ENCODE results near the gene TCEA3. TPM values are rescaled to one million over a fixed set of nuclear protein-coding genes. Genes with fewer than 3 reads are reported as not detected.

The TCEA3 gene
- total RNA-seq, 2 donors from 2014 or later, result 65.2 to 115 TPM

DNA sequence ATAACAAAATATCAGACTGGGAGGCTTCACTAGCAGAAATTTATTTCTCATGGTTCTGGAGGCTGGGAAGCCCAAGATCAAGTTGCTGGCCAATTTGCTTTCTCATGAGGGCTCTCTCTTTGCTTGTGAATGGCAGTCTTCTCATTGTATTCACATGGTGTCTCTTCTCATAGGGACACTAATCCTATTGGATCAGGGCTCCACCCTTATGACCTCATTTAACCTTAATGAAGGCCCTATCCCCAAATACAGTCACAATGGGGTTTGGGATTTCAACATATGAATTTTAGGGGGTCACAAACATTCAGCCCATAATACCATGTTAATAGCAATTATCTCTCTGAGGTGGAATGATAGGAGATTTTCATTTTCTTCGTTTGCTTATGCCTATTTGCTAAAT, 25.3 kb downstream of the TCEA3 start:
- Histone ChIP-seq H3K27me3 (replicated peaks; ENCODE audit: insufficient read depth) (no peaks in the 10 kb centered on the region), H3K27ac (no peak overlapping the region), H3K9me3 (no peaks in the 10 kb centered on the region), H3K4me1 (replicated peaks) (peaks cover 17% of the 10 kb centered on the region), H3K4me3 (no peak overlapping the region), H3K36me3 (no peaks in the 10 kb centered on the region)
- 94% methylated on average over 1 of the region's 1 CpG for WGBS
- DNase-seq (ENCODE audit: low spot score), result no peak
- intact Hi-C loops (cut with DNase I), result no loop called here
- no peak for TF ChIP-seq POLR2AphosphoS5 (IDR thresholded peaks at IDR 0.05)
- TF ChIP-seq CTCF (IDR thresholded peaks at IDR 0.05), result no peak
- TF ChIP-seq POLR2A (IDR thresholded peaks at IDR 0.05), result no peak

GRCh38 chr1:23397908-23398307, 26.6 kb downstream of the TCEA3 start:
- H3K4me1 ChIP-seq (replicated peaks), result peaks cover 4% of the 10 kb centered on the region
- no peaks in the 10 kb centered on the region for H3K36me3 ChIP-seq
- WGBS, result 97% methylated on average over 7 of the region's 7 CpGs
- no peak for DNase-seq (ENCODE audit: low spot score)
- H3K4me3 ChIP-seq, result no peak overlapping the region
- H3K9me3 ChIP-seq, result no peaks in the 10 kb centered on the region
- H3K27ac ChIP-seq, result no peak overlapping the region
- no peak for TF ChIP-seq POLR2A (IDR thresholded peaks at IDR 0.05)
- TF ChIP-seq POLR2AphosphoS5 (IDR thresholded peaks at IDR 0.05), result no peak
- no peak for TF ChIP-seq CTCF (IDR thresholded peaks at IDR 0.05)
- no peaks in the 10 kb centered on the region for H3K27me3 ChIP-seq (replicated peaks; ENCODE audit: insufficient read depth)
- intact Hi-C loops (cut with DNase I), result no loop called here

DNA sequence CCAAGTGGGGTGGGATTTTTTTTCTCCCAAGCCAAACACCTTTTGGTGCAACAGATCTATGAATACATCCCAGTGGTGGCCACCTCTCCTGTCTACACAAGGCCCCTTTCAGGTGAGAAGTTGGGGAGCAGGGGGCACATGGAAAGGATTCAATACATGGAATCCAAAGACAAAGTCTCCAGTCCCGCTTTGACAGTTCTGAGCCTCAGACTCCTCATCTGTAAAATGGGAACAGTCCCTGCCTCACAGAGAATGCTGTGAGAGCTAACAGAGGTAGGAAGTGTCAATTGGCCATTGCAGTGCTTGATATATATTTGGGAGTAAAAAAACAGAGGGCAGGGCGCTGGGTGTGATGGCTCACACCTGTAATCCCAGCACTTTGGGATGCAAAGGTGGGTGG, 28.2 kb downstream of the TCEA3 start:
- Histone ChIP-seq H3K27ac (no peak overlapping the region), H3K4me3 (no peak overlapping the region), H3K9me3 (no peaks in the 10 kb centered on the region), H3K4me1 (replicated peaks) (peaks cover 3% of the 10 kb centered on the region), H3K36me3 (no peaks in the 10 kb centered on the region), H3K27me3 (replicated peaks; ENCODE audit: insufficient read depth) (no peaks in the 10 kb centered on the region)
- intact Hi-C loops (cut with DNase I), result no loop called here
- TF ChIP-seq POLR2A (IDR thresholded peaks at IDR 0.05) (no peak), POLR2AphosphoS5 (IDR thresholded peaks at IDR 0.05) (no peak), CTCF (IDR thresholded peaks at IDR 0.05) (no peak)
- DNase-seq (ENCODE audit: low spot score), result no peak
- WGBS, result 100% methylated on average over 2 of the region's 2 CpGs

DNA sequence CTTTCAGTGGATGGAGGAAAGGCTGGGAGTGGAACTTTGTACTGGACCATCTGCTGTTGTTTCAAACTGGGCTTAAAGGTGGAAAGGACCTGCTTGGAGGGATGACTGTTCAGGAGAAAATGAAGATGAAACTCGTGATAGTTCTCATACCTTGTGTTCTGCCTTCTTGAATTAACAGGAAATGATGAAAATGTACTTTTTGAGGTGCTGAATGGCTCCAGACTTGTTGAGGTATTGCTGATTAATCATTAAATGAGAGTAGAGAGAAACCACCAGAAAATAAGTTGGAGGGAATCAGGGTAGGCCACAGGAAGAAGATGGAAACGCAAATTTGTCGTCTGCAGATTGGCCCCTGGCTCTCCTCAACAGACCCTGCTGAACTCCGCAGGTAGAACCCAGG, 28.7 kb downstream of the TCEA3 start:
- Histone ChIP-seq H3K9me3 (no peaks in the 10 kb centered on the region), H3K4me1 (replicated peaks) (peaks cover 3% of the 10 kb centered on the region), H3K27me3 (replicated peaks; ENCODE audit: insufficient read depth) (no peaks in the 10 kb centered on the region), H3K36me3 (no peaks in the 10 kb centered on the region), H3K4me3 (no peak overlapping the region), H3K27ac (no peak overlapping the region)
- 91% methylated on average over 4 of the region's 4 CpGs for WGBS
- TF ChIP-seq POLR2A (IDR thresholded peaks at IDR 0.05) (no peak), POLR2AphosphoS5 (IDR thresholded peaks at IDR 0.05) (no peak), CTCF (IDR thresholded peaks at IDR 0.05) (no peak)
- DNase-seq (ENCODE audit: low spot score), result no peak
- intact Hi-C loops (cut with DNase I), result no loop called here

DNA sequence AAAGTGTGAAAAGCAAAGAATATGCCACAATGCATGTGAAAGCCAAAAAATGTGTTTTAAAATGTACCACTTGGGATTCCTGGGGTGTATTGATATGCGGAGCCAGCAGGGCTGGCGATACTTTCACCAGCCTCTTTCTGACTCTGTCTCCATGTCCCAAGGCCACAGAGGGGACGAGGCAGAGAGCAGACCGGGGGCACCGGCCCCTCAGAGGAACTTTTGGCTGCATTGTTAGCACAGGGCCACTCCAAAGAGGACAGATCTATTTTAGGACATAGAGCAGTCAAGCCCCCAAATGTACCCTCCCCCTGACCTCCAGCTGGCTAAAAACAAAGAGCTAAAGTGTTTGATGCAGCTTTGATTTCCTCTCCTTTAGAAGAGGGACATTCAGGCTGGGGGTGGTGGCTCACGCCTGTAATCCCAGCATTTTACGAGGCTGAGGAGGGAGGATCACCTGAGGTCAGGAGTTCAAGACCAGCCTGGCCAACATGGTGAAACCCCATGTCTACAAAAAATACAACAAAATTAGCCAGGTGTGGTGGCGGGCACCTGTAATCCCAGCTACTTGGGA, 29.3 kb downstream of the TCEA3 start:
- H3K36me3 ChIP-seq, result no peaks in the 10 kb centered on the region
- no peaks in the 10 kb centered on the region for H3K27me3 ChIP-seq (replicated peaks; ENCODE audit: insufficient read depth)
- TF ChIP-seq POLR2A (IDR thresholded peaks at IDR 0.05) (no peak), POLR2AphosphoS5 (IDR thresholded peaks at IDR 0.05) (no peak), CTCF (IDR thresholded peaks at IDR 0.05) (no peak)
- intact Hi-C loops (cut with DNase I), result no loop called here
- H3K4me3 ChIP-seq, result no peak overlapping the region
- H3K27ac ChIP-seq, result peak overlapping the region; percentile 41 to 66
- H3K4me1 ChIP-seq (replicated peaks), result peaks cover 3% of the 10 kb centered on the region
- no peaks in the 10 kb centered on the region for H3K9me3 ChIP-seq
- 57% methylated on average over 8 of the region's 8 CpGs for WGBS
- no peak for DNase-seq (ENCODE audit: low spot score)

All from prostate gland (tissue), 2 donors.